Tibial nerve (tissue), 3 donors: Measurements from ENCODE around the gene ARHGAP26.

ENCODE experiments used
- EP300 ChIP-seq, 2 donors: sonication (generic); formaldehyde crosslinking; IDR thresholded peaks; one replicate each; pipeline ENCODE4 v1.6.1; 2017; ENCODE audit warnings: antibody characterized with exemption in 2 of 2, mild to moderate bottlenecking in 1 of 2
- POLR2A ChIP-seq, 2 donors: fragments of 450-650 bp; IDR thresholded peaks; one replicate each; pipeline ENCODE4 v1.6.1; 2017; ENCODE audit warnings: antibody characterized with exemption in 2 of 2, mild to moderate bottlenecking in 2 of 2, moderate library complexity in 2 of 2

GRCh38 chr5:142839711-142840346, 69.7 kb downstream of the ARHGAP26 start:
- TF ChIP-seq POLR2A (IDR thresholded peaks at IDR 0.05) (no peak), EP300 (IDR thresholded peaks at IDR 0.05) (peak in 1 of 2 donors; percentile 70)
